ENCODE data around the gene RETREG3.
"Not testable (repeated sequence)": the region's sequence is repeated elsewhere in the genome, so short reads cannot be mapped to it uniquely, and the experiment has no call there.

RETREG3 gene

GRCh38 chr17:42642336-42642735 lies 33.2 kb upstream of the RETREG3 start:
- H3K4me3 ChIP-seq (ENCODE audit: low read depth, low read length), result no peak overlapping the region

GRCh38 chr17:42640121-42640520 lies 30.9 kb upstream of the RETREG3 start:
- DNase-seq (ENCODE audit: low read depth), result no peak
- no peak for TF ChIP-seq CTCF (conservative IDR thresholded peaks at IDR 0.05; ENCODE audit: low read depth, low read length)
- H3K4me3 ChIP-seq (ENCODE audit: low read depth, low read length), result no peak overlapping the region

More at GRCh38 chr17:42642336-42642735, 33.2 kb upstream of the RETREG3 start:
- TF ChIP-seq CTCF (conservative IDR thresholded peaks at IDR 0.05; ENCODE audit: low read depth, low read length), result no peak
- no peak for DNase-seq (ENCODE audit: low read depth)

GRCh38 chr17:42639525-42640113 lies 30.4 kb upstream of the RETREG3 start:
- no peak overlapping the region for H3K4me3 ChIP-seq (ENCODE audit: low read depth, low read length)
- no peak for TF ChIP-seq CTCF (conservative IDR thresholded peaks at IDR 0.05; ENCODE audit: low read depth, low read length)
- no peak for DNase-seq (ENCODE audit: low read depth)

GRCh38 chr17:42632949-42633444 lies 23.8 kb upstream of the RETREG3 start:
- no peak overlapping the region for H3K4me3 ChIP-seq (ENCODE audit: low read depth, low read length)
- no peak for DNase-seq (ENCODE audit: low read depth)
- no peak for TF ChIP-seq CTCF (conservative IDR thresholded peaks at IDR 0.05; ENCODE audit: low read depth, low read length)

- H3K4me3 ChIP-seq (ENCODE audit: low read depth, low read length), result no peak overlapping the region
- peak; percentile 33 for DNase-seq (ENCODE audit: low read depth)
- no peak for TF ChIP-seq CTCF (conservative IDR thresholded peaks at IDR 0.05; ENCODE audit: low read depth, low read length)
Observed at GRCh38 chr17:42629411-42630009, 20.3 kb upstream of the RETREG3 start.

GRCh38 chr17:42627032-42627764 lies 18.0 kb upstream of the RETREG3 start:
- DNase-seq (ENCODE audit: low read depth); H3K4me3 ChIP-seq (ENCODE audit: low read depth, low read length): not testable (repeated sequence)

- peak; percentile 23 for TF ChIP-seq CTCF (conservative IDR thresholded peaks at IDR 0.05; ENCODE audit: low read depth, low read length)
- peak; percentile 17 for DNase-seq (ENCODE audit: low read depth)
- H3K4me3 ChIP-seq (ENCODE audit: low read depth, low read length), result no peak overlapping the region
Observed at GRCh38 chr17:42623732-42624596, 14.8 kb upstream of the RETREG3 start.
